OCI-LY1 (cell line): Measurements from ENCODE around the gene RFPL3.
"Not testable (repeated sequence)": the region's sequence is repeated elsewhere in the genome, so short reads cannot be mapped to it uniquely, and the experiment has no call there.

Experiments
- H2AFZ ChIP-seq: fragments of 200-600 bp; sonication (generic), shearing (Covaris generic); 2 replicates; pipeline ENCODE4 v1.6.0; 2014; ENCODE audit warnings: antibody characterized with exemption, mild to moderate bottlenecking, low read length
- H3F3A ChIP-seq: fragments of 200-600 bp; sonication (generic), shearing (Covaris generic); 2 replicates; pipeline ENCODE4 v1.6.0; 2014; ENCODE audit warnings: mild to moderate bottlenecking, antibody characterized with exemption, low read length, moderate library complexity; ENCODE audit not compliant: insufficient read depth
- H3K27ac ChIP-seq: fragments of 200-600 bp; sonication (generic); 2 replicates; pipeline ENCODE4 v1.5.1; 2014; ENCODE audit warnings: low read length, mixed run types, mild to moderate bottlenecking, low read depth; ENCODE audit not compliant: poor library complexity, severe bottlenecking
- H3K27me3 ChIP-seq: fragments of 200-600 bp; sonication (generic); 2 replicates; pipeline ENCODE4 v1.6.0; 2014; ENCODE audit warnings: antibody characterized with exemption, mild to moderate bottlenecking, low read length, moderate library complexity; ENCODE audit not compliant: insufficient read depth
- H3K36me3 ChIP-seq: fragments of 200-600 bp; sonication (generic); 2 replicates; pipeline ENCODE4 v1.6.1; 2014; ENCODE audit warnings: mild to moderate bottlenecking, antibody characterized with exemption, low read length, moderate library complexity, mixed read lengths; ENCODE audit not compliant: insufficient read depth
- H3K4me1 ChIP-seq: fragments of 200-600 bp; sonication (generic); 2 replicates; pipeline ENCODE4 v1.5.1; 2014; ENCODE audit warnings: mild to moderate bottlenecking, low read length, moderate library complexity; ENCODE audit not compliant: insufficient read depth, severe bottlenecking
- H3K4me2 ChIP-seq: fragments of 200-600 bp; sonication (generic), shearing (Covaris generic); 2 replicates; pipeline ENCODE4 v1.6.1; 2014; ENCODE audit warnings: low read length
- H3K4me3 ChIP-seq: fragments of 200-600 bp; sonication (generic); 2 replicates; pipeline ENCODE4 v1.5.1; 2014; ENCODE audit warnings: low read length, low read depth, mild to moderate bottlenecking, mixed read lengths; ENCODE audit not compliant: poor library complexity, severe bottlenecking
- H3K79me2 ChIP-seq: fragments of 200-600 bp; shearing (Covaris generic); 2 replicates; pipeline ENCODE4 v1.6.1; 2016; ENCODE audit warnings: mixed run types, low read length, mixed read lengths; ENCODE audit not compliant: insufficient read depth
- H3K9ac ChIP-seq: fragments of 200-600 bp; sonication (generic), shearing (Covaris generic); 2 replicates; pipeline ENCODE4 v1.6.1; 2014; ENCODE audit warnings: mild to moderate bottlenecking, low read length, mixed read lengths
- H3K9me2 ChIP-seq: fragments of 200-600 bp; sonication (generic), shearing (Covaris generic); 2 replicates; pipeline ENCODE4 v1.6.1; 2014; ENCODE audit warnings: low read depth, mild to moderate bottlenecking, low read length, mixed read lengths
- H3K9me3 ChIP-seq: fragments of 200-600 bp; shearing (Covaris generic); 2 replicates; pipeline ENCODE4 v1.6.1; 2014; ENCODE audit warnings: low read length, mixed read lengths
- H4K20me1 ChIP-seq: fragments of 200-600 bp; sonication (generic), shearing (Covaris generic); 2 replicates; pipeline ENCODE4 v1.6.0; 2016; ENCODE audit warnings: mild to moderate bottlenecking, low read length; ENCODE audit not compliant: insufficient read depth
- CTCF ChIP-seq: fragments of 200-600 bp; sonication (generic), shearing (Covaris generic); IDR thresholded peaks from 2 replicates; pipeline ENCODE4 v1.5.1; 2017; ENCODE audit warnings: mild to moderate bottlenecking, antibody characterized with exemption, low read length, moderate library complexity, mixed read lengths
- EZH2 ChIP-seq: fragments of 200-600 bp; sonication (generic), shearing (Covaris generic); IDR thresholded peaks from 2 replicates; pipeline ENCODE4 v1.8.0; 2017; ENCODE audit warnings: borderline replicate concordance, mixed run types, mild to moderate bottlenecking, antibody characterized with exemption, low read length, moderate library complexity, mixed read lengths

The RFPL3 gene

DNA sequence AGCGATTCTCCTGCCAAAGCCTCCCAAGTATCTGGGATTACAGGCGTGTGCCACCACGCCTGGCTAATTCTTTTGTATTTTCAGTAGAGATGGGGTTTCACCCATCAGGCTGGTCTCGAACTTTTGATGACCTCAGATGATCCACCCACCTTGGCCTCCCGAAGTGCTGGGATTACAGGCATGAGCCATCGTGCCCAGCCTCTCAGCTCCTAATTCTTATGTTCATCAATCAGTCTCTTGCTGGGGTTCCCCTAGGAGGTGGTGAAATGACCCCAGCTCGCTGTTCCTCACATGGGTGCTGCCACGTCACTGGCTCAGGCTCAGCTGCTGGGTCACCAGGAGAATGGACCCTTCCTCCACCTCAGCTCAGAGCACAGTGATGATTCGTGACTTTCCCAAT lies at the start of gene RFPL3:
RFPL3 (plus strand) TSS at position 301 of the 400 bp plus-strand sequence. CDS start 205 bp downstream, outside the sequence.
- H3K79me2 ChIP-seq, H3F3A ChIP-seq, H3K36me3 ChIP-seq, H2AFZ ChIP-seq, H3K4me3 ChIP-seq, H3K9ac ChIP-seq, H3K9me2 ChIP-seq, H3K9me3 ChIP-seq, H3K27ac ChIP-seq, H3K27me3 ChIP-seq, H3K4me2 ChIP-seq, H3K4me1 ChIP-seq, H4K20me1 ChIP-seq: not testable (repeated sequence)

GRCh38 chr22:32308191-32308590 lies 49.5 kb upstream of the RFPL3 start:
- H3K36me3 ChIP-seq = no peaks in the 10 kb centered on the region
- no peaks in the 10 kb centered on the region for H3F3A ChIP-seq
- H3K9me3 ChIP-seq = no peaks in the 10 kb centered on the region
- no peaks in the 10 kb centered on the region for H3K79me2 ChIP-seq
- no peak overlapping the region for H3K27ac ChIP-seq
- TF ChIP-seq CTCF = no peak
- no peak for TF ChIP-seq EZH2
- H3K27me3 ChIP-seq = peaks cover 3% of the 10 kb centered on the region; the same call in 1 of the 2 replicates
- H3K9me2 ChIP-seq = no peaks in the 10 kb centered on the region
- no peak overlapping the region for H3K4me2 ChIP-seq
- no peak overlapping the region for H3K9ac ChIP-seq
- no peak overlapping the region for H2AFZ ChIP-seq
- no peaks in the 10 kb centered on the region for H4K20me1 ChIP-seq
- no peak overlapping the region for H3K4me3 ChIP-seq
- no peaks in the 10 kb centered on the region for H3K4me1 ChIP-seq

GRCh38 chr22:32308934-32309333 lies 48.7 kb upstream of the RFPL3 start:
- H3K9me2 ChIP-seq = no peaks in the 10 kb centered on the region
- no peaks in the 10 kb centered on the region for H4K20me1 ChIP-seq
- no peaks in the 10 kb centered on the region for H3K4me1 ChIP-seq
- H3K27me3 ChIP-seq = peaks cover 3% of the 10 kb centered on the region; the same call in 1 of the 2 replicates
- H3K36me3 ChIP-seq = no peaks in the 10 kb centered on the region
- no peak overlapping the region for H3K27ac ChIP-seq
- no peak overlapping the region for H3K9ac ChIP-seq
- no peak overlapping the region for H3K4me3 ChIP-seq
- H3K79me2 ChIP-seq = no peaks in the 10 kb centered on the region
- H3K9me3 ChIP-seq = no peaks in the 10 kb centered on the region
- H3K4me2 ChIP-seq = no peak overlapping the region
- TF ChIP-seq EZH2 (no peak), CTCF (no peak)
- H2AFZ ChIP-seq = no peak overlapping the region
- H3F3A ChIP-seq = no peaks in the 10 kb centered on the region

DNA sequence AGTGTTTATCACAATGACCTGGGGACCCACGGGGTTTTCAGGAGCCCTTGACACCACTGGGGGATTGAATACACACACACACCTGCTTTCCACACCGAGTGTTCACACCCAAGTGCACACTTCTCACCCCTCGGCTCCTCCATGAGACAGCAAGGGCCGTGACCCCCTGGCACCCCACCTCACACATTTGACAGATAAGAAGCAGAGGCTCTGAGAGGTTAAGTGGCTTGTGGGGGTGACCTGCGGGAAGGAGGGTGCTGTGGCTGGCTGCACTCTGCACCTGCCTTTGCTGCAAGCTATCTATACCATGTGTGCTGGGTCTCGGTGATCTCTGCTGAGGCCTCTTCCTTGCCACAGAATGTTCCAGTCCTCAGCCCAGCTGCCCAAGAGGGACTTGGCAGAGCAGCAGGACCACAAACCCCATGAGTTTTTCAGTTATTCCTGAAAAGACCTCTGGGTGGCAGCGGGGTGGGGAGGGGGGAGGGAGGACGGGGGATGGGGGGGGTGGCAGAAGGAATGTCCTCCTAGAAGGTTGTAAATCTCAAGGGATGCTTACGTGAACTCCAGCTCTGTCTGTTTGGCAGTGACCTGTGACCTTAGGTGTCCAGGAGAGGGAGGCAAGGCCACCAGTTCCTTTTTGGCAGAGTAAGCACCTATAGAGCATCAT lies 47.9 kb upstream of the RFPL3 start:
- H3K36me3 ChIP-seq = no peaks in the 10 kb centered on the region
- H3K4me2 ChIP-seq = no peak overlapping the region
- no peak overlapping the region for H3K9ac ChIP-seq
- H4K20me1 ChIP-seq = no peaks in the 10 kb centered on the region
- H3K9me3 ChIP-seq = no peaks in the 10 kb centered on the region
- H3K4me1 ChIP-seq = no peaks in the 10 kb centered on the region
- peaks cover 3% of the 10 kb centered on the region; the same call in 1 of the 2 replicates for H3K27me3 ChIP-seq
- no peak overlapping the region for H2AFZ ChIP-seq
- H3F3A ChIP-seq = no peaks in the 10 kb centered on the region
- no peak overlapping the region for H3K27ac ChIP-seq
- no peak for TF ChIP-seq EZH2
- no peak for TF ChIP-seq CTCF
- H3K4me3 ChIP-seq = no peak overlapping the region
- no peaks in the 10 kb centered on the region for H3K79me2 ChIP-seq
- no peaks in the 10 kb centered on the region for H3K9me2 ChIP-seq
